Measurements from ENCODE around the gene BMP7.

Gene BMP7

GRCh38 chr20:57244221-57244585 is 22.2 kb downstream of the BMP7 start:
- TF ChIP-seq CTCF (IDR thresholded peaks at IDR 0.05): no peak

DNA sequence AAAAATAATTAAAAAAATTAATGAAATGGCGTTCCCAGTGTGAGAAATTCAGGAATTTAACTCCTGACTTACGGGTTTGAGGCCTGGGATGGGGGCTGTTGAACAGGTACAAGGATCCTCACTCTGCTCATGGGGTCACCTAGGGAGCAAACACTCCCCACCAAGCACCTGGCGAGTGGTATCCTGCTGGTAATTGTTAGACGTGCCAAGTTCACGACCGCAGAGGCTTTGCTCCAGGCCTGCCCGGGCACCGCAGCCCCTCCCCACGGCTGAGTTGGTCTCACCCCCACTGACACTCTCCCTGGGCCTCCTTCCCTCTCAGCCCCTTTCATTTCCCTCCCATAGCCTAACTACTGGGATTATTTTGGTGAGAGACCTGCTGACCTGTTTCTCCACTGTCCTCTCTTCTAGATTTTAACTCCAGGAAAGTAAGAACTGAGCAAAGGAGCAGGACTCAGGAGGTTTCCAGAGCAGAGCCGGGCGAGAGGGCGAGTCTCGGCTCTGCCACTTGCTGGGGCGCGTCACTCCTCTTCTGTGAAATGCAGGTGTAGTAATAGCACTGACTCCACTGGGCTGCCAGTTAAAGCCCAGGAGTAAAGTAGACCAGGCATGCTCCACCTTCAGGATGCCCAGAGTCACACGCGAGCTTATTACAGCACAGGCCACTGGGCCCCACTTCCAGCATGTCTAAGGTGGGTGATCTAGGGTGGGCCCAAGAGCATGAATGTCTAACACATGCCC is 22.8 kb downstream of the BMP7 start:
- no peak for TF ChIP-seq CTCF (IDR thresholded peaks at IDR 0.05)

DNA sequence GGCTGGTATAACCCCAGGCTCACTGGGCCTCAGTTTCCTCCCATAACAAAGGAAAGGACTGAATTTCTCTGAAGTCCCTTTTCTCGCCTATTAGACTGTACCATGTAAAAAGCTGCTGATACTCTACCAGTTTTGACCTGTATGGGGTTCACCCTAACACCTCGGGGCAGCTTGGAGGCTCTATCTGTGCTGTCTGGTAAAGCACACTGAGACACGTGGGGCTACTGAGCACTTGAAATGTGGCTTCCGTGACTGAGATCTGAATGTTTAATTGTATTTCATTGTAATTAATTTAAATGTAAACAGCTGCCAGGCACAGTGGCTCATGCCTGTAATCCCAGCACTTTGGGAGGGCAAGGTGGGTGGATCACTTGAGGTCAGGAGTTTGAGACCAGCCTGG is 24.0 kb downstream of the BMP7 start:
- TF ChIP-seq CTCF (IDR thresholded peaks at IDR 0.05): no peak

DNA sequence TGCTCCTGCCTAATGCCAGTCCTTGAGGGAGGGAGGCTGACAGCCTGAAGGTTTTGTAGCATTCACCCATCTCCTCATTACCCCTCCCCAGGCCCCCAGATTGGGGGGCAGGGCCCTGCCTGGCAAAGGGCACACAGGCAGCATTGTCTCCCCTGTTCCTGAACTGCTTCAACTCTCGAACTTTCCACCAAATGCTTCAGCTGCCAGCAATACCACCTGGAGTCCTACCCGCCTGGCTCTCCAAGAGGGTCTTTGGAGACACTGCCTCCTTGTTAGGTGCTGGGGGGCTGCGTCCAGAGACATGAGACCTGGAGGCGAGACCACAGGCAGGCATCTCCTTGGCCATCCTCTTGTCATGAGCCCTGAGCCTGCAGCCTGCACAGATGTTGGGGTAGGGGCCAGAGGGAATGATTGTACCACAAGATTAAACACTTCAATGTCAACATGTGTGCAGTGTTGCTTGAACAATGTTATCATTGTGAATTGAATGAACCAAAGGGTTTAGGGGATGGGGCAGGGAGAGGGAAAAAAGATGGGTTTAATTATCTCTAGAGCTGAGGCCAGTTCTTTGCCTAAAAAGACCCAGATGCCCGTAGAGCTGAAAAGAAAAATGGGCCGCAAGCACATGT is 25.0 kb downstream of the BMP7 start:
- TF ChIP-seq CTCF (IDR thresholded peaks at IDR 0.05): no peak

GRCh38 chr20:57240581-57241362 is 25.7 kb downstream of the BMP7 start:
- no peak for TF ChIP-seq CTCF (IDR thresholded peaks at IDR 0.05)

GRCh38 chr20:57238089-57238488 is 28.4 kb downstream of the BMP7 start:
- no peak for TF ChIP-seq CTCF (IDR thresholded peaks at IDR 0.05)

- TF ChIP-seq CTCF (IDR thresholded peaks at IDR 0.05): no peak
Measured at GRCh38 chr20:57237585-57237953, 28.9 kb downstream of the BMP7 start.

All from LNCAP (cell line).